ENCODE results near the gene WDR6.

Gene WDR6

GRCh38 chr3:49021213-49021812, 14.1 kb downstream of the WDR6 start:
- DNase-seq (ENCODE audit: low read depth): peak; percentile 95

DNA sequence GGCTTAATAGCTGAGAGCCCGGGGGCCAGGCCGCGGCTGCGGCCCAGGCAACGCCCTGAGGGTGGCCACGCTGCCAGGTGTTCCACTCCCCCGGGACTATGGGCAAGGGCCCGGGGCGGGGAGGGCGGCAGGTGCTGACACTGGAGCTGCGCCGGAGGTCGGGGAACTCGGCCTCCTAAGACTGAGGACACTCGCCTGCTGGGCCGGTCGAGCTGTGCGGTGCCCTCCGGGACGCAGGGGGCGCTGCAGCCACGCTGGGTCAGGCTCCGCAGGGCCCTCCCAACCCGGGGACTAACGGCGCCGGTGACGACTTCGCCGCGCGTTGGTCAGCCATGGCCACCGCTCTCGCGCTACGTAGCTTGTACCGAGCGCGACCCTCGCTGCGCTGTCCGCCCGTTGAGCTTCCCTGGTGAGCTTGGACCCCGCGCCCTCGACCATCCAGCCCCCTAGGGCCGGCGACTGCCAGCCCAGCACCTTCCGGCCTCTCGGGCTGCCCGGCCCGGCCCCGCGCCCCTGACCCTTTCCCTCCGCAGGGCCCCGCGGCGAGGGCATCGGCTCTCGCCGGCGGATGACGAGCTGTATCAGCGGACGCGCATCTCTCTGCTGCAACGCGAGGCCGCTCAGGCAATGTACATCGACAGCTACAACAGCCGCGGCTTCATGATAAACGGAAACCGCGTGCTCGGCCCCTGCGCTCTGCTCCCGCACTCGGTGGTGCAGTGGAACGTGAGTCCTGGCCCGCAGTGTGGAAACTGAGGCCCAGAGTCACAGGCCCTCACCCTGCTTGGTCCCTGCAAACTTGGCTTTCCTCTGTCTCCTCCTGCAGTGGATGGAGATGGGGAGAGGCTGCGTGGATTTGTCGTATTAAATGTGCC, 14.9 kb downstream of the WDR6 start, which contains the start of gene NDUFAF3:
Gene NDUFAF3 (plus strand): TSS at position 309 of the 875 bp plus-strand sequence. CDS start 24 bp downstream, at position 333.
- H3K4me3 ChIP-seq (ENCODE audit: low read depth, low read length): peak within 1 kb of the TSS; percentile 79
- TF ChIP-seq, protein P1, sequence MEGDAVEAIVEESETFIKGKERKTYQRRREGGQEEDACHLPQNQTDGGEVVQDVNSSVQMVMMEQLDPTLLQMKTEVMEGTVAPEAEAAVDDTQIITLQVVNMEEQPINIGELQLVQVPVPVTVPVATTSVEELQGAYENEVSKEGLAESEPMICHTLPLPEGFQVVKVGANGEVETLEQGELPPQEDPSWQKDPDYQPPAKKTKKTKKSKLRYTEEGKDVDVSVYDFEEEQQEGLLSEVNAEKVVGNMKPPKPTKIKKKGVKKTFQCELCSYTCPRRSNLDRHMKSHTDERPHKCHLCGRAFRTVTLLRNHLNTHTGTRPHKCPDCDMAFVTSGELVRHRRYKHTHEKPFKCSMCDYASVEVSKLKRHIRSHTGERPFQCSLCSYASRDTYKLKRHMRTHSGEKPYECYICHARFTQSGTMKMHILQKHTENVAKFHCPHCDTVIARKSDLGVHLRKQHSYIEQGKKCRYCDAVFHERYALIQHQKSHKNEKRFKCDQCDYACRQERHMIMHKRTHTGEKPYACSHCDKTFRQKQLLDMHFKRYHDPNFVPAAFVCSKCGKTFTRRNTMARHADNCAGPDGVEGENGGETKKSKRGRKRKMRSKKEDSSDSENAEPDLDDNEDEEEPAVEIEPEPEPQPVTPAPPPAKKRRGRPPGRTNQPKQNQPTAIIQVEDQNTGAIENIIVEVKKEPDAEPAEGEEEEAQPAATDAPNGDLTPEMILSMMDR (IDR thresholded peaks at IDR 0.05; ENCODE audit: low read depth, low read length, missing control alignments): peak; percentile 93
- peak; percentile 83 for DNase-seq (ENCODE audit: low read depth)

More at GRCh38 chr3:49021213-49021812, 14.1 kb downstream of the WDR6 start:
- peak overlapping the region; percentile 79 for H3K4me3 ChIP-seq (ENCODE audit: low read depth, low read length)
- TF ChIP-seq, protein P1 (IDR thresholded peaks at IDR 0.05; ENCODE audit: low read depth, low read length, missing control alignments): no peak

- peak overlapping the region; percentile 79 for H3K4me3 ChIP-seq (ENCODE audit: low read depth, low read length)
- TF ChIP-seq, protein P1 (IDR thresholded peaks at IDR 0.05; ENCODE audit: low read depth, low read length, missing control alignments): no peak
- DNase-seq (ENCODE audit: low read depth): no peak
Observed at GRCh38 chr3:49022688-49023171, 15.5 kb downstream of the WDR6 start.

DNA sequence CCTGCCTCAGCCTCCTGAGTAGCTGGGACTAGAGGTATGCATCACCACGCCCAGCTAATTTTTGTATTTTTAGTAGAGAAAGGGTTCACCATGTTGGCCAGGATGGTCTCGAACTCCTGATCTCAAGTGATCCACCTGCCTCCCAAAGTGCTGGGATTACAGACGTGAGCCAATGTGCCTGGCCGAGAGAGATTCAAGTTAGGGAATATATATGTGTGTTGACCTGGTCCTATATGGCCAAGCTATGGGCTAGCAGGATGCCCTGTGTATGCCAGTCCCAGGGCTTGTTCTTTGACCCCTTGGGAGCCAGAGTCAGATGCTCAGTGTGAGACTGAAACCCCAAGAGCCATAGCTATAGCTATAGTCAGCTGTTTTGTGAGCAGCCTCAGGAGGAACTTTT, 16.6 kb downstream of the WDR6 start:
- TF ChIP-seq, protein P1 (IDR thresholded peaks at IDR 0.05; ENCODE audit: low read depth, low read length, missing control alignments): no peak
- no peak overlapping the region for H3K4me3 ChIP-seq (ENCODE audit: low read depth, low read length)
- DNase-seq (ENCODE audit: low read depth): no peak

DNA sequence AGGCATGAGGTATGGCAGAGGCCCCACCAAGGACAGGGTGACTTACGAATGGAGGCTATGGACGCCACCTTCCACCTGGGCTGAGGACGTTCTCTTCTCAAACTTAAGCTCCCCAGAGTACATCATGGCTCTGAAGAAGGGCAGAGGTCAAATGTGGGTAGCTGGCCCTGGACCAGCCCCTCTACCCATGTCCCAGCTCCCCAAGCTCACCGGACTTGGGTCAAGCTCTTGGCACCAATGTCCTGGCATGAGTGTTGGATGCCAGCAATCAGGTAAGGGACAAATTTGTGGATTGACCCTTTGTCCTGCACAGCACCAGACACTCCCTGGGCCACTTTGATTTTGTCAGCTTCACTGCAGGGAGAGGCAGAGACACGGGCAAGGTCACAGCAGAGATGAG, 17.3 kb downstream of the WDR6 start:
- H3K4me3 ChIP-seq (ENCODE audit: low read depth, low read length): no peak overlapping the region
- no peak for DNase-seq (ENCODE audit: low read depth)
- TF ChIP-seq, protein P1 (IDR thresholded peaks at IDR 0.05; ENCODE audit: low read depth, low read length, missing control alignments): no peak

DNA sequence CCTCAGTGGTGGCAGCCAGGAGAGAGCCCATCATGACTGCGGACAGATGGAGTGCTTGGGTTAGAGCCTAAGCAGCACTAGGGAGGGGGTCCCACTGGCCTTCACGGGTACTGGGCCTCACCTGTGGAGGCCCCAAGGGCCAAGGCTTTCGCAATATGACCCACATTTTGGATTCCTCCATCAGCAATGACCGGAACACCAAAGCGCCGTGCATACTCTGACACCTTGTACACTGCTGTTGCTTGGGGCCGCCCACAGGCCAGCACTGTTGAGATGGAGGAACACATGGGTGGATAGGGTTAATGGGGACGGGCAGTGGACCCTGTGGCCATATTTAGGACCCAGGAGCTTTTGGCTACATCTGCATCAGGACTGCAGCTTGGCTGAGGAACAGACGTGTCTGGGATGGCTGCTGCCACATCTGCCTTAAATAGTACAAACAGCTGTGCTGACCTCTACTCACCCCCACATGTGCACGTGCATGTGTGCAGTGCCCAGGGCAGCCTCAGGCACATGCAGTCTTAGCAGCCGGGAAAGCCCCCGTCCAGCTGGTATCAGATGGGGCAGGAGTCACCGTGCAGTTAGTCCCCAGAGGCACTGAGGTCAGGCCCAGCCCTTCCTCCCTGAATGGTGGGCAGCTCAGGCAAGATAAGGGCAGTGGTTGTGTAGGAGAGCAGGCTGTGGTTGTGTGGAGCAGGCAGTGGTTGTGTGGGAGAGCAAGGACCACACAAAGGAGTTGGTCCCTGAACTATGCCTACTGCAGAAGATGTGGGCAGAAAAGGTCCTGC, 18.0 kb downstream of the WDR6 start:
- H3K4me3 ChIP-seq (ENCODE audit: low read depth, low read length): no peak overlapping the region
- TF ChIP-seq, protein P1 (IDR thresholded peaks at IDR 0.05; ENCODE audit: low read depth, low read length, missing control alignments): no peak
- DNase-seq (ENCODE audit: low read depth): no peak

All from GM12864 (cell line).